WTC11 (cell line): ENCODE data around the gene PTPMT1.

Experiments used
- CTCF ChIP-seq: fragments of 200-600 bp; IDR thresholded peaks from 2 replicates; pipeline ENCODE4 v1.8.0; 2022; ENCODE audit warnings: antibody characterized with exemption
- ETV6 ChIP-seq: sonication (generic); formaldehyde crosslinking; IDR thresholded peaks from 2 replicates; pipeline ENCODE4 v1.8.1; 2022; ENCODE audit warnings: mild to moderate bottlenecking, missing genetic modification reagents
- FOXJ3 ChIP-seq: sonication (generic); formaldehyde crosslinking; IDR thresholded peaks from 2 replicates; pipeline ENCODE4 v1.9.0; 2021; ENCODE audit warnings: missing genetic modification reagents, mild to moderate bottlenecking, borderline replicate concordance
- NFE2L1 ChIP-seq: sonication (generic); formaldehyde crosslinking; IDR thresholded peaks from 2 replicates; pipeline ENCODE4 v1.8.1; 2023; ENCODE audit warnings: missing genetic modification reagents
- NR2C2 ChIP-seq: sonication (generic); formaldehyde crosslinking; IDR thresholded peaks from 2 replicates; pipeline ENCODE4 v1.8.0; 2022; ENCODE audit warnings: mild to moderate bottlenecking, missing genetic modification reagents
- PREB ChIP-seq: sonication (generic); formaldehyde crosslinking; IDR thresholded peaks from 2 replicates; pipeline ENCODE4 v1.8.1; 2022; ENCODE audit warnings: mild to moderate bottlenecking, missing genetic modification reagents, moderate library complexity, borderline replicate concordance
- SMAD3 ChIP-seq: sonication (generic); formaldehyde crosslinking; IDR thresholded peaks from 2 replicates; pipeline ENCODE4 v1.8.0; 2022; ENCODE audit warnings: missing genetic modification reagents, mild to moderate bottlenecking, borderline replicate concordance
- SP1 ChIP-seq: sonication (generic); formaldehyde crosslinking; conservative IDR thresholded peaks from 2 replicates; pipeline ENCODE4 v1.8.1; 2022; ENCODE audit warnings: missing genetic modification reagents

GRCh38 chr11:47553406-47553743, 12.0 kb upstream of the PTPMT1 start:
- TF ChIP-seq FOXJ3 (CRISPR knock-in tag) (no peak), NR2C2 (CRISPR knock-in tag) (no peak), PREB (no peak), ETV6 (no peak), CTCF (no peak), SP1 (peak; percentile 32; the same call in 1 of the 2 replicates), SMAD3 (CRISPR knock-in tag) (no peak), NFE2L1 (CRISPR knock-in tag) (no peak)
